ENCODE measurements around the gene SAMD3. TPM values are rescaled to one million over a fixed set of nuclear protein-coding genes. Genes with fewer than 3 reads are reported as not detected.
"Not testable (repeated sequence)": the region's sequence is repeated elsewhere in the genome, so short reads cannot be mapped to it uniquely, and the experiment has no call there.

The SAMD3 gene
- total RNA-seq, 2 experiments from 2014 or later: not detected

- H4K20me1 ChIP-seq (ENCODE audit: insufficient read depth, low read length): no peaks in the 10 kb centered on the region
- H3K79me2 ChIP-seq (ENCODE audit: insufficient read depth, low read depth, low read length): no peaks in the 10 kb centered on the region
- intact Hi-C loops (cut with micrococcal nuclease; ENCODE audit: unreplicated experiment): no loop called here
- no peak overlapping the region for H3K4me3 ChIP-seq (ENCODE audit: low read depth, low read length, poor library complexity, severe bottlenecking)
- no peak overlapping the region for H3K27ac ChIP-seq (ENCODE audit: low read depth, low read length, poor library complexity, severe bottlenecking)
- TF ChIP-seq CTCF (conservative IDR thresholded peaks at IDR 0.05; ENCODE audit: low read length) (no peak), EZH2phosphoT487 (IDR thresholded peaks at IDR 0.05; ENCODE audit: borderline replicate concordance, low read depth, low read length) (no peak)
- ChIA-PET CTCF (ENCODE audit: unreplicated experiment) (interaction anchor here (0.6 kb wide), 1 partner anchor 20 kb away, joined by 3 read pairs; no protein-coding TSS in a partner anchor), POLR2A (interaction anchor here (0.6 to 1.2 kb wide), 7 partner anchors 11 to 275 kb away, joined by 3 to 5 read pairs (median 3); no protein-coding TSS in a partner anchor)
- H3K4me1 ChIP-seq (ENCODE audit: insufficient read depth, low read length, poor library complexity, severe bottlenecking): peaks cover 23% of the 10 kb centered on the region
- H2AFZ ChIP-seq (ENCODE audit: low read length): no peak overlapping the region
- H3K4me2 ChIP-seq (ENCODE audit: low read length): no peak overlapping the region
- no TSS peak for BruUV-seq (replicated peaks)
- no peaks in the 10 kb centered on the region for H3K9me3 ChIP-seq (ENCODE audit: low read length)
- no peaks in the 10 kb centered on the region for H3K9me2 ChIP-seq (ENCODE audit: insufficient read depth, low read length)
- H3K36me3 ChIP-seq (ENCODE audit: insufficient read depth, low read length): no peaks in the 10 kb centered on the region
- no peak for DNase-seq (ENCODE audit: low spot score)
Observed at GRCh38 chr6:130200020-130200419, 22.7 kb downstream of the SAMD3 start.

- Histone ChIP-seq H3K79me2 (ENCODE audit: insufficient read depth, low read depth, low read length) (no peaks in the 10 kb centered on the region), H3K4me2 (ENCODE audit: low read length) (no peak overlapping the region), H3K9me3 (ENCODE audit: low read length) (no peaks in the 10 kb centered on the region), H3K4me3 (ENCODE audit: low read depth, low read length, poor library complexity, severe bottlenecking) (no peak overlapping the region), H3K36me3 (ENCODE audit: insufficient read depth, low read length) (no peaks in the 10 kb centered on the region), H3K9me2 (ENCODE audit: insufficient read depth, low read length) (no peaks in the 10 kb centered on the region), H2AFZ (ENCODE audit: low read length) (no peak overlapping the region), H3K4me1 (ENCODE audit: insufficient read depth, low read length, poor library complexity, severe bottlenecking) (peaks cover 10% of the 10 kb centered on the region), H3K27ac (ENCODE audit: low read depth, low read length, poor library complexity, severe bottlenecking) (no peak overlapping the region), H4K20me1 (ENCODE audit: insufficient read depth, low read length) (no peaks in the 10 kb centered on the region)
- ChIA-PET POLR2A (no interaction called here), CTCF (ENCODE audit: unreplicated experiment) (no interaction called here)
- BruUV-seq (replicated peaks): no TSS peak
- no peak for DNase-seq (ENCODE audit: low spot score)
- intact Hi-C loops (cut with micrococcal nuclease; ENCODE audit: unreplicated experiment): no loop called here
- no peak for TF ChIP-seq EZH2phosphoT487 (IDR thresholded peaks at IDR 0.05; ENCODE audit: borderline replicate concordance, low read depth, low read length)
- TF ChIP-seq CTCF (conservative IDR thresholded peaks at IDR 0.05; ENCODE audit: low read length): no peak
Observed at GRCh38 chr6:130198483-130199035, 24.2 kb downstream of the SAMD3 start.

GRCh38 chr6:130197816-130198482, 24.8 kb downstream of the SAMD3 start:
- H4K20me1 ChIP-seq (ENCODE audit: insufficient read depth, low read length); H3K4me1 ChIP-seq (ENCODE audit: insufficient read depth, low read length, poor library complexity, severe bottlenecking); DNase-seq (ENCODE audit: low spot score); H3K27ac ChIP-seq (ENCODE audit: low read depth, low read length, poor library complexity, severe bottlenecking); H2AFZ ChIP-seq (ENCODE audit: low read length); H3K36me3 ChIP-seq (ENCODE audit: insufficient read depth, low read length); BruUV-seq (replicated peaks); H3K9me2 ChIP-seq (ENCODE audit: insufficient read depth, low read length); POLR2A ChIA-PET; H3K4me2 ChIP-seq (ENCODE audit: low read length); CTCF ChIA-PET (ENCODE audit: unreplicated experiment); H3K9me3 ChIP-seq (ENCODE audit: low read length); intact Hi-C loops (cut with micrococcal nuclease; ENCODE audit: unreplicated experiment); H3K79me2 ChIP-seq (ENCODE audit: insufficient read depth, low read depth, low read length); H3K4me3 ChIP-seq (ENCODE audit: low read depth, low read length, poor library complexity, severe bottlenecking): not testable (repeated sequence)

- H3K9me3 ChIP-seq (ENCODE audit: low read length); CTCF ChIA-PET (ENCODE audit: unreplicated experiment); BruUV-seq (replicated peaks); H4K20me1 ChIP-seq (ENCODE audit: insufficient read depth, low read length); H3K4me1 ChIP-seq (ENCODE audit: insufficient read depth, low read length, poor library complexity, severe bottlenecking); POLR2A ChIA-PET; DNase-seq (ENCODE audit: low spot score); H3K9me2 ChIP-seq (ENCODE audit: insufficient read depth, low read length); H3K79me2 ChIP-seq (ENCODE audit: insufficient read depth, low read depth, low read length); H2AFZ ChIP-seq (ENCODE audit: low read length); H3K4me2 ChIP-seq (ENCODE audit: low read length); H3K36me3 ChIP-seq (ENCODE audit: insufficient read depth, low read length); H3K27ac ChIP-seq (ENCODE audit: low read depth, low read length, poor library complexity, severe bottlenecking); H3K4me3 ChIP-seq (ENCODE audit: low read depth, low read length, poor library complexity, severe bottlenecking); intact Hi-C loops (cut with micrococcal nuclease; ENCODE audit: unreplicated experiment): not testable (repeated sequence)
Observed at GRCh38 chr6:130194434-130194833, 28.3 kb downstream of the SAMD3 start.

Measured in OCI-LY7 (cell line).